ENCODE data around the gene HTRA3. TPM values are rescaled to one million over a fixed set of nuclear protein-coding genes. Genes with fewer than 3 reads are reported as not detected.

The HTRA3 gene
- total and polyA plus RNA-seq, 10 donors = 0.26 to 5.5 (median 2.5) TPM

- TF ChIP-seq POLR2A (IDR thresholded peaks at IDR 0.05) = no peak
- TF ChIP-seq CTCF (IDR thresholded peaks at IDR 0.05 in 8 of 11, conservative IDR thresholded peaks at IDR 0.05 in 3 of 11) = no peak
- TF ChIP-seq POLR2AphosphoS5 (IDR thresholded peaks at IDR 0.05) = no peak
- no peaks in the 10 kb centered on the region for H3K9me3 ChIP-seq
- intact Hi-C loops (cut with DNase I; ENCODE audit: low total_unique reads) = no loop called here
- no peak overlapping the region for H3K27ac ChIP-seq
- DNase-seq = peak; percentile 61
- no peaks in the 10 kb centered on the region for H3K36me3 ChIP-seq
- no peak overlapping the region for H3K4me3 ChIP-seq
- 77 to 92% (median 84%) methylated on average over 3 to 19 of the region's 19 CpGs for WGBS, 5 donors
- H3K4me1 ChIP-seq = peaks cover 0 to 26% (median under 1%) of the 10 kb centered on the region in 6 donors
- H3K27me3 ChIP-seq (replicated peaks in 1 of 7) = peaks cover 0 to 37% (median 0%) of the 10 kb centered on the region in 7 donors
Measured at GRCh38 chr4:8281519-8282133, 12.1 kb downstream of the HTRA3 start.

GRCh38 chr4:8282134-8282641 lies 12.6 kb downstream of the HTRA3 start:
- Histone ChIP-seq H3K4me1 (peaks cover 0 to 25% (median 0%) of the 10 kb centered on the region in 6 donors), H3K4me3 (no peak overlapping the region), H3K27ac (no peak overlapping the region), H3K27me3 (replicated peaks in 1 of 7) (peaks cover 0 to 36% (median 0%) of the 10 kb centered on the region in 7 donors), H3K9me3 (no peaks in the 10 kb centered on the region), H3K36me3 (no peaks in the 10 kb centered on the region)
- DNase-seq = peak; percentile 51
- 79 to 90% (median 87%) methylated on average over 13 to 14 of the region's 14 CpGs for WGBS, 5 donors
- intact Hi-C loops (cut with DNase I; ENCODE audit: low total_unique reads) = no loop called here
- TF ChIP-seq CTCF (IDR thresholded peaks at IDR 0.05 in 8 of 11, conservative IDR thresholded peaks at IDR 0.05 in 3 of 11) = no peak
- no peak for TF ChIP-seq POLR2A (IDR thresholded peaks at IDR 0.05)
- no peak for TF ChIP-seq POLR2AphosphoS5 (IDR thresholded peaks at IDR 0.05)

- Histone ChIP-seq H3K27ac (no peak overlapping the region), H3K4me1 (peaks cover 0 to 25% (median 0%) of the 10 kb centered on the region in 6 donors), H3K4me3 (no peak overlapping the region), H3K9me3 (no peaks in the 10 kb centered on the region), H3K36me3 (no peaks in the 10 kb centered on the region), H3K27me3 (replicated peaks in 1 of 7) (peaks cover 0 to 31% (median 0%) of the 10 kb centered on the region in 7 donors)
- no peak for TF ChIP-seq POLR2AphosphoS5 (IDR thresholded peaks at IDR 0.05)
- no peak for TF ChIP-seq POLR2A (IDR thresholded peaks at IDR 0.05)
- no peak for TF ChIP-seq CTCF (IDR thresholded peaks at IDR 0.05 in 8 of 11, conservative IDR thresholded peaks at IDR 0.05 in 3 of 11)
- 87 to 94% (median 90%) methylated on average over 14 of the region's 14 CpGs for WGBS, 5 donors
- intact Hi-C loops (cut with DNase I; ENCODE audit: low total_unique reads) = no loop called here
- DNase-seq = peak; percentile 65
Measured at GRCh38 chr4:8282742-8283141, 13.2 kb downstream of the HTRA3 start.

- DNase-seq = peak; percentile 68
- peaks cover 0 to 30% (median 0%) of the 10 kb centered on the region in 7 donors for H3K27me3 ChIP-seq (replicated peaks in 1 of 7)
- no peak overlapping the region for H3K27ac ChIP-seq
- H3K9me3 ChIP-seq = no peaks in the 10 kb centered on the region
- WGBS, 5 donors = 50 to 65% (median 59%) methylated on average over 9 to 10 of the region's 10 CpGs
- H3K36me3 ChIP-seq = no peaks in the 10 kb centered on the region
- TF ChIP-seq CTCF (IDR thresholded peaks at IDR 0.05 in 8 of 11, conservative IDR thresholded peaks at IDR 0.05 in 3 of 11) = no peak
- TF ChIP-seq POLR2A (IDR thresholded peaks at IDR 0.05) = no peak
- no peak for TF ChIP-seq POLR2AphosphoS5 (IDR thresholded peaks at IDR 0.05)
- no peak overlapping the region for H3K4me3 ChIP-seq
- H3K4me1 ChIP-seq = peaks cover 0 to 24% (median 0%) of the 10 kb centered on the region in 6 donors
- intact Hi-C loops (cut with DNase I; ENCODE audit: low total_unique reads) = no loop called here
Measured at GRCh38 chr4:8283161-8283560, 13.6 kb downstream of the HTRA3 start.
